GM12878 (cell line): ENCODE results near the gene ENTPD3. TPM values are rescaled to one million over a fixed set of nuclear protein-coding genes. Genes with fewer than 3 reads are reported as not detected.

ENCODE experiments used
- BACH1 ChIP-seq: fragments of 450-650 bp; IDR thresholded peaks from 2 replicates; pipeline ENCODE4 v1.6.1; 2017; ENCODE audit warnings: mild to moderate bottlenecking, borderline replicate concordance
- BHLHE40 ChIP-seq, 2 experiments: fragments of 450-650 bp in 1 of 2; IDR thresholded peaks; 2 replicates each; pipeline ENCODE4 v1.6.1; 2011 to 2017; ENCODE audit warnings: low read depth in 2 of 2, borderline replicate concordance in 1 of 2, improper control_type of control experiment in 1 of 2, low read length in 1 of 2, mild to moderate bottlenecking in 1 of 2
- CREB1 ChIP-seq: IDR thresholded peaks from 2 replicates; pipeline ENCODE4 v1.6.1; 2012; ENCODE audit warnings: low read depth, mild to moderate bottlenecking, inconsistent platforms
- CREM ChIP-seq: IDR thresholded peaks from 2 replicates; pipeline ENCODE4 v1.6.1; 2014; ENCODE audit warnings: antibody characterized with exemption, low read depth
- ESRRA ChIP-seq: IDR thresholded peaks from 2 replicates; pipeline ENCODE4 v1.6.1; 2012; ENCODE audit warnings: mild to moderate bottlenecking, low read length, improper control_type of control experiment
- HDAC2 ChIP-seq: fragments of 200-600 bp; sonication (generic); IDR thresholded peaks from 2 replicates; pipeline ENCODE4 v1.6.1; 2017
- LARP7 ChIP-seq: fragments of 450-650 bp; IDR thresholded peaks from 2 replicates; pipeline ENCODE4 v1.6.1; 2017; ENCODE audit warnings: mild to moderate bottlenecking
- MTA2 ChIP-seq: fragments of 450-650 bp; IDR thresholded peaks from 2 replicates; pipeline ENCODE4 v1.6.1; 2016; ENCODE audit warnings: low read depth, mild to moderate bottlenecking, moderate library complexity
- NR2F1 ChIP-seq: fragments of 450-650 bp; conservative IDR thresholded peaks from 2 replicates; pipeline ENCODE4 v1.6.1; 2017; ENCODE audit warnings: mild to moderate bottlenecking
- PAX8 ChIP-seq: fragments of 450-650 bp; IDR thresholded peaks from 2 replicates; pipeline ENCODE4 v1.6.1; 2017; ENCODE audit warnings: mild to moderate bottlenecking, moderate library complexity
- PML ChIP-seq: IDR thresholded peaks from 2 replicates; pipeline ENCODE4 v1.6.1; 2012; ENCODE audit warnings: low read length, inconsistent platforms
- POLR2AphosphoS2 ChIP-seq: IDR thresholded peaks from 2 replicates; pipeline ENCODE4 v1.6.1; 2011; ENCODE audit warnings: low read depth, mild to moderate bottlenecking, low read length, improper control_type of control experiment, moderate library complexity
- POU2F2 ChIP-seq: IDR thresholded peaks from 3 replicates; pipeline ENCODE4 v1.6.1; 2011; ENCODE audit warnings: low read depth, mild to moderate bottlenecking, low read length, borderline replicate concordance
- RAD21 ChIP-seq: IDR thresholded peaks from 2 replicates; pipeline ENCODE4 v1.6.1; 2011; ENCODE audit warnings: mild to moderate bottlenecking, low read depth, low read length, moderate library complexity; ENCODE audit not compliant: insufficient read depth
- SIN3A ChIP-seq: IDR thresholded peaks from 2 replicates; pipeline ENCODE4 v1.6.1; 2012; ENCODE audit warnings: low read depth, low read length, improper control_type of control experiment
- ZNF384 ChIP-seq: IDR thresholded peaks from 2 replicates; pipeline ENCODE4 v1.6.1; 2012; ENCODE audit warnings: low read depth, mild to moderate bottlenecking, low read length, improper control_type of control experiment, borderline replicate concordance
- polyA plus RNA-seq, 11 experiments: library from polyadenylated mRNA; depleted of rRNA in 4 of 11; unstranded in 6 of 11; stranded (reverse) in 5 of 11; fragments of >200 nt; fragmentation: Nextera tagmentation in 4 of 11; fragmentation: Illumina TruSeq in 1 of 11; extraction: Ambion mirVana in 4 of 11; extraction: Trizol in 1 of 11; gene quantifications; 1 replicate in 1 of 11; 2 replicates in 10 of 11; pipeline versions ENCODE4 v1.2.1 to v1.2.3, GENCODE V29; 2011 to 2016; ENCODE audit warnings: inconsistent platforms in 2 of 11, missing spikeins in 2 of 11, low read depth in 1 of 11
- total RNA-seq, 4 experiments: library from RNA; depleted of rRNA in 3 of 4; stranded (reverse); fragments of >200 nt in 3 of 4; fragmentation: Illumina TruSeq in 1 of 4; extraction: Trizol in 1 of 4; gene quantifications; 2 replicates each; pipeline versions ENCODE4 v1.2.1 to v1.2.3, GENCODE V29; 2013 to 2021
- TF ChIP-seq, protein P1 (sequence below): fragments of 450-650 bp; IDR thresholded peaks from 2 replicates; pipeline ENCODE4 v1.6.1; 2014; ENCODE audit warnings: mild to moderate bottlenecking
- TF ChIP-seq, protein P2 (sequence below), 3 experiments: IDR thresholded peaks in 2 of 3; conservative IDR thresholded peaks in 1 of 3; 2 replicates each; pipeline ENCODE4 v1.5.1; 2011; ENCODE audit warnings: low read depth in 3 of 3, low read length in 3 of 3, mild to moderate bottlenecking in 3 of 3, control low read depth in 2 of 3, moderate library complexity in 2 of 3, inconsistent platforms in 1 of 3, mixed read lengths in 1 of 3; ENCODE audit not compliant: control insufficient read depth in 2 of 3, insufficient read depth in 1 of 3; ENCODE audit errors: extremely low read depth in 1 of 3
- TF ChIP-seq, protein P3 (sequence below): fragments of 450-650 bp; IDR thresholded peaks from 2 replicates; pipeline ENCODE4 v1.6.1; 2017; ENCODE audit warnings: mild to moderate bottlenecking
- TF ChIP-seq, protein P4 (sequence below): fragments of 150-350 bp; IDR thresholded peaks from 2 replicates; pipeline ENCODE4 v1.6.1; 2014; ENCODE audit warnings: mild to moderate bottlenecking, low read depth, low read length
- TF ChIP-seq, protein P5 (sequence below): IDR thresholded peaks from 2 replicates; pipeline ENCODE4 v1.6.1; 2012; ENCODE audit warnings: low read depth, low read length, improper control_type of control experiment
- TF ChIP-seq, protein P6 (sequence below): fragments of 450-650 bp; IDR thresholded peaks from 2 replicates; pipeline ENCODE4 v1.6.1; 2017; ENCODE audit warnings: borderline replicate concordance

ENTPD3 gene
- total and polyA plus RNA-seq, 10 of the 15 experiments (the other 5 are each of a cell fraction or from before 2014, with no cell fraction given): 0.03 TPM; not detected in 9

DNA sequence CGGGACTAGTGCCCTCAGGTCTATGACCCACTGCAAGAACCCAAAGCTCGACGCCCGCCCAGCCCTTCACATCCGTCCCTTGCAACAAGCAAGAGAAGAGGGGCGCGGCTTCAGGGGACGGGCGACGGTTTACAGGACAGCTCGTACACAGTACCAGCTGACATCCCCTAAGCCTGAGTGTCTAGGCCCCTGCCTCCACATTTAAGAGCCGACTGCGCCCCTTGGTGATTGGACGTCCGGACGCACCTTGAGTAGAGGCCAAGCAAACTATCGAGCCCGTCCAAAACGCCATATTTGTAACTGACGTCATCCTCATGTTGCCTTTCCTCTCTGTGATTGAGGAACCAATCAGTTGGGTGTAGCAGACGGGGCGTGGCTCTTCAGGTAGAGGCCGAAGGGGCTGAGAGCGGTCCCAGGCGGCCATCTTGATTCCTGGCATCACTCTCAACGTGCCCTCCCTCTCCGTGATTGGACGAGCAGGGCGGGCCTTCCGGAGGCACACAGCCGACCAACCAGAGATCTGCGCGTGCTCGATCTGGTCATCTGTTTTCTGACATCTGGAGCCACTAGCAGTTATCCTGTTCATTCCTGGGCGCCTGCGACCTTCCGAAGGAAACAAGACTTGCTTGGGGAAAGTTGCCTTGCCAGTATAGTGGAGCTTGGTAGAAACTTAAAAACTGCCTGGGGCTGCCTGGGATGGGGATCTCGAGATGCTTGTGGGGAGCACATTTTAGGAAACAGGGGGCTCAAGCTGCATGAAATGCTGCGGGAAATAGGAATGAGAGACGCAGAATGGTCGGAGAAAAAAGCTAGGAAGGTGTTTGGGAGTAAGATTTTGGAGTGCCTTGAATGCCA is 66.1 kb downstream of the ENTPD3 start (continued):
- TF ChIP-seq, protein P1, sequence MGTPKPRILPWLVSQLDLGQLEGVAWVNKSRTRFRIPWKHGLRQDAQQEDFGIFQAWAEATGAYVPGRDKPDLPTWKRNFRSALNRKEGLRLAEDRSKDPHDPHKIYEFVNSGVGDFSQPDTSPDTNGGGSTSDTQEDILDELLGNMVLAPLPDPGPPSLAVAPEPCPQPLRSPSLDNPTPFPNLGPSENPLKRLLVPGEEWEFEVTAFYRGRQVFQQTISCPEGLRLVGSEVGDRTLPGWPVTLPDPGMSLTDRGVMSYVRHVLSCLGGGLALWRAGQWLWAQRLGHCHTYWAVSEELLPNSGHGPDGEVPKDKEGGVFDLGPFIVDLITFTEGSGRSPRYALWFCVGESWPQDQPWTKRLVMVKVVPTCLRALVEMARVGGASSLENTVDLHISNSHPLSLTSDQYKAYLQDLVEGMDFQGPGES: 0 out of 2 replicates have a peak, but pooled peaks have one; percentile 28
- no peak for TF ChIP-seq MTA2
- peak; percentile 22; the same call in 1 of the 3 replicates for TF ChIP-seq POU2F2
- TF ChIP-seq POLR2AphosphoS2: no peak
- TF ChIP-seq BHLHE40 (IDR thresholded peaks at IDR 0.05; ENCODE audit: borderline replicate concordance in 1 of 2, low read depth in 2 of 2, low read length in 1 of 2): peak; percentile 31 to 73; a peak in 2 of 4 replicates
- TF ChIP-seq NR2F1: no peak
- TF ChIP-seq, protein P2, sequence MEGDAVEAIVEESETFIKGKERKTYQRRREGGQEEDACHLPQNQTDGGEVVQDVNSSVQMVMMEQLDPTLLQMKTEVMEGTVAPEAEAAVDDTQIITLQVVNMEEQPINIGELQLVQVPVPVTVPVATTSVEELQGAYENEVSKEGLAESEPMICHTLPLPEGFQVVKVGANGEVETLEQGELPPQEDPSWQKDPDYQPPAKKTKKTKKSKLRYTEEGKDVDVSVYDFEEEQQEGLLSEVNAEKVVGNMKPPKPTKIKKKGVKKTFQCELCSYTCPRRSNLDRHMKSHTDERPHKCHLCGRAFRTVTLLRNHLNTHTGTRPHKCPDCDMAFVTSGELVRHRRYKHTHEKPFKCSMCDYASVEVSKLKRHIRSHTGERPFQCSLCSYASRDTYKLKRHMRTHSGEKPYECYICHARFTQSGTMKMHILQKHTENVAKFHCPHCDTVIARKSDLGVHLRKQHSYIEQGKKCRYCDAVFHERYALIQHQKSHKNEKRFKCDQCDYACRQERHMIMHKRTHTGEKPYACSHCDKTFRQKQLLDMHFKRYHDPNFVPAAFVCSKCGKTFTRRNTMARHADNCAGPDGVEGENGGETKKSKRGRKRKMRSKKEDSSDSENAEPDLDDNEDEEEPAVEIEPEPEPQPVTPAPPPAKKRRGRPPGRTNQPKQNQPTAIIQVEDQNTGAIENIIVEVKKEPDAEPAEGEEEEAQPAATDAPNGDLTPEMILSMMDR (IDR thresholded peaks at IDR 0.05 in 2 of 3, conservative IDR thresholded peaks at IDR 0.05 in 1 of 3; ENCODE audit: control insufficient read depth in 2 of 3, extremely low read depth in 1 of 3, insufficient read depth in 1 of 3, low read depth in 3 of 3, low read length in 3 of 3): no peak
- peak; percentile 94 for TF ChIP-seq PML
- peak; percentile 92 for TF ChIP-seq CREB1
- no peak for TF ChIP-seq BACH1
- TF ChIP-seq RAD21: no peak
- TF ChIP-seq, protein P3, sequence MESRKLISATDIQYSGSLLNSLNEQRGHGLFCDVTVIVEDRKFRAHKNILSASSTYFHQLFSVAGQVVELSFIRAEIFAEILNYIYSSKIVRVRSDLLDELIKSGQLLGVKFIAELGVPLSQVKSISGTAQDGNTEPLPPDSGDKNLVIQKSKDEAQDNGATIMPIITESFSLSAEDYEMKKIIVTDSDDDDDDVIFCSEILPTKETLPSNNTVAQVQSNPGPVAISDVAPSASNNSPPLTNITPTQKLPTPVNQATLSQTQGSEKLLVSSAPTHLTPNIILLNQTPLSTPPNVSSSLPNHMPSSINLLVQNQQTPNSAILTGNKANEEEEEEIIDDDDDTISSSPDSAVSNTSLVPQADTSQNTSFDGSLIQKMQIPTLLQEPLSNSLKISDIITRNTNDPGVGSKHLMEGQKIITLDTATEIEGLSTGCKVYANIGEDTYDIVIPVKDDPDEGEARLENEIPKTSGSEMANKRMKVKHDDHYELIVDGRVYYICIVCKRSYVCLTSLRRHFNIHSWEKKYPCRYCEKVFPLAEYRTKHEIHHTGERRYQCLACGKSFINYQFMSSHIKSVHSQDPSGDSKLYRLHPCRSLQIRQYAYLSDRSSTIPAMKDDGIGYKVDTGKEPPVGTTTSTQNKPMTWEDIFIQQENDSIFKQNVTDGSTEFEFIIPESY: no peak
- TF ChIP-seq, protein P4, sequence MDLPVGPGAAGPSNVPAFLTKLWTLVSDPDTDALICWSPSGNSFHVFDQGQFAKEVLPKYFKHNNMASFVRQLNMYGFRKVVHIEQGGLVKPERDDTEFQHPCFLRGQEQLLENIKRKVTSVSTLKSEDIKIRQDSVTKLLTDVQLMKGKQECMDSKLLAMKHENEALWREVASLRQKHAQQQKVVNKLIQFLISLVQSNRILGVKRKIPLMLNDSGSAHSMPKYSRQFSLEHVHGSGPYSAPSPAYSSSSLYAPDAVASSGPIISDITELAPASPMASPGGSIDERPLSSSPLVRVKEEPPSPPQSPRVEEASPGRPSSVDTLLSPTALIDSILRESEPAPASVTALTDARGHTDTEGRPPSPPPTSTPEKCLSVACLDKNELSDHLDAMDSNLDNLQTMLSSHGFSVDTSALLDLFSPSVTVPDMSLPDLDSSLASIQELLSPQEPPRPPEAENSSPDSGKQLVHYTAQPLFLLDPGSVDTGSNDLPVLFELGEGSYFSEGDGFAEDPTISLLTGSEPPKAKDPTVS: no peak
- TF ChIP-seq ESRRA: peak; percentile 47; the same call in 1 of the 2 replicates
- no peak for TF ChIP-seq HDAC2
- TF ChIP-seq, protein P5, sequence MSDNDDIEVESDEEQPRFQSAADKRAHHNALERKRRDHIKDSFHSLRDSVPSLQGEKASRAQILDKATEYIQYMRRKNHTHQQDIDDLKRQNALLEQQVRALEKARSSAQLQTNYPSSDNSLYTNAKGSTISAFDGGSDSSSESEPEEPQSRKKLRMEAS: no peak
- no peak for TF ChIP-seq ZNF384
- peak; percentile 89 for TF ChIP-seq CREM
- TF ChIP-seq, protein P6, sequence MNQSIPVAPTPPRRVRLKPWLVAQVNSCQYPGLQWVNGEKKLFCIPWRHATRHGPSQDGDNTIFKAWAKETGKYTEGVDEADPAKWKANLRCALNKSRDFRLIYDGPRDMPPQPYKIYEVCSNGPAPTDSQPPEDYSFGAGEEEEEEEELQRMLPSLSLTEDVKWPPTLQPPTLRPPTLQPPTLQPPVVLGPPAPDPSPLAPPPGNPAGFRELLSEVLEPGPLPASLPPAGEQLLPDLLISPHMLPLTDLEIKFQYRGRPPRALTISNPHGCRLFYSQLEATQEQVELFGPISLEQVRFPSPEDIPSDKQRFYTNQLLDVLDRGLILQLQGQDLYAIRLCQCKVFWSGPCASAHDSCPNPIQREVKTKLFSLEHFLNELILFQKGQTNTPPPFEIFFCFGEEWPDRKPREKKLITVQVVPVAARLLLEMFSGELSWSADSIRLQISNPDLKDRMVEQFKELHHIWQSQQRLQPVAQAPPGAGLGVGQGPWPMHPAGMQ: no peak
- 0 out of 2 replicates have a peak, but pooled peaks have one; percentile 36 for TF ChIP-seq LARP7
- no peak for TF ChIP-seq PAX8
- peak; percentile 42; the same call in 1 of the 2 replicates for TF ChIP-seq SIN3A
